Stimulated activated CD4-positive, alpha-beta T cell treated with anti-CD3 and anti-CD28 coated beads, Interleukin-1b, Interleukin-23, amount 100 ng/mL, for 48 hours (primary cell): Measurements from ENCODE around the gene ST14.
"Not testable (repeated sequence)": the region's sequence is repeated elsewhere in the genome, so short reads cannot be mapped to it uniquely, and the experiment has no call there.

Experiments used
- DNase-seq: peaks from one replicate; pipeline ENCODE4 v3.0.0-alpha.2; 2020

ST14 gene

GRCh38 chr11:130165601-130166456, 6.2 kb downstream of the ST14 start:
- DNase-seq, result no peak

- peak; percentile 19 for DNase-seq
Measured at GRCh38 chr11:130166457-130166784, 6.8 kb downstream of the ST14 start.

GRCh38 chr11:130167146-130167545, 7.6 kb downstream of the ST14 start:
- no peak for DNase-seq

GRCh38 chr11:130168105-130168504, 8.5 kb downstream of the ST14 start:
- DNase-seq, result no peak

DNA sequence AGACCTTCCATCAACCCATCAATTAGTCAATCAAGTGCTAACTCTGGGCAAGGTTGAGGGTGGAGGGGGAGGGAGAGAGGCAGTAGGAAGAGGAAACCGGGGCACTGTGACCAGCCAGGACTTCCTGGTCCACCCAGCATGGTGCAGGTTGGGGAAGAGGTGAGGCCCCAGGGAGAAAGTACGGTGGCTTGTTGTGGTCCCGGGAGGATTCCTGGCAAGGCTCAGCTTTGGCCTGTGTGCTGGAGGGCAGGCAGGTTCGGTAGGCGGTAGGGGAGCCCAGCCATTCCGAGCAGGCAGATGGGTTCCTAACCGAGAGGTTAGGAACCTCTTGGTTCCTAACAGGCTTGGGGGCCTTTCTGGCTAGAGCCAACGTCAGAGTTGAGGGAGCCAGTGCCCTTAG, 10.8 kb downstream of the ST14 start:
- DNase-seq, result no peak

DNA sequence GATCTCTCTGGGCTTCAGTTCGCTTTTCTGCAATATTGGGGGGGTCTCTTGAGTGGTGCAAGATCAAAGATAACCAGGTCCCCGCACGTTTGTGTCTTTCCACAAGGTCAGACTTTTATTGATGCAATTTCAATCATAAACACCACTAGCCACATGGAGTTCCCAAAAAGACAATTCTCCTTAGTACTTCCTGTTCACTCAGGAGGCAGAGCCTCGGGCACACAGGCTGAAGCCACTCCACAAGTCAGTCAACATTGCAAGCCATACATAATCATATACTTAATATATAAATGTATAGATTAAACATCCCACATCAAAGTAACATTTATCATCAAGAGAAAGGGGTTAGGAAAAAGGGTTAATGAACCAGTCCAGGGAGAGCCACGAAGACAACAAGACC, 12.0 kb downstream of the ST14 start:
- no peak for DNase-seq

- not testable (repeated sequence) for DNase-seq
Measured at GRCh38 chr11:130172001-130172400, 12.4 kb downstream of the ST14 start.

DNA sequence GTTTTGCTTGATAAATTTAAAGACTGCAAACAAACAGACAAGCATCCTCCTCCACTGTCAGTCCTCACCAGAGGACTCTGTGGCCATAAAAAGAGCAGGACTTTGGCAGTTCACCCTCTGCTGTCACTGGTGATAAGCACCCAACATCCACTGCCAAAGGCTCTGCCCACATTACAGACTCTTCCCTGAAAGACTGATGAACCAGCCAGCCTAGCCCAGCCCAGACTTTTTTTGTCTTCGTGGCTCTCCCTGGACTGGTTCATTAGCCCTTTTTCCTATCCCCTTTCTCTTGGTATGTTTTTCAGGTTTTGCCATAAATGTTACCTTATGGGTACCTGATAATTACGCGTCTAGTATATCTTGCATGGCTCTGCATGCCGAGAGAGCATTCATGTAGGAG, 15.1 kb downstream of the ST14 start:
- DNase-seq, result no peak

DNA sequence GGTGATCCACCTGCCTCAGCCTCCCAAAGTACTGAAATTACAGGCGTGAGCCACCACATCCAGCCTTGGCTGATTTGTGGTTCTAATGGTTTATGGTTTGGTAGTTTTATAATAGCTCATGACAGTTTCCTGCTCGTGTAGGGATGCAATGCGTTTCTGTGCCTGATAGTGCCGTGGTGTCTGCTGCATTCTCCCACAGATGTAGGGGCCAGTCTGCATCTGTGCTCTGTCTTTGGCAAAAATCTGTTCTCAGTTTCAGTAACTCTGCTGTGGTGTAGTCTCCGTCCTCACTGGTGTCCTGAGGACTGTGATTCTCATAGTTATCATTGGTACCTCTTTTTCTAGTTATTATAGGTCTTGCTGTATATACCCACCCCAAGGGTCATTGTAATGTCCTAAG, 16.3 kb downstream of the ST14 start:
- DNase-seq, result no peak

DNA sequence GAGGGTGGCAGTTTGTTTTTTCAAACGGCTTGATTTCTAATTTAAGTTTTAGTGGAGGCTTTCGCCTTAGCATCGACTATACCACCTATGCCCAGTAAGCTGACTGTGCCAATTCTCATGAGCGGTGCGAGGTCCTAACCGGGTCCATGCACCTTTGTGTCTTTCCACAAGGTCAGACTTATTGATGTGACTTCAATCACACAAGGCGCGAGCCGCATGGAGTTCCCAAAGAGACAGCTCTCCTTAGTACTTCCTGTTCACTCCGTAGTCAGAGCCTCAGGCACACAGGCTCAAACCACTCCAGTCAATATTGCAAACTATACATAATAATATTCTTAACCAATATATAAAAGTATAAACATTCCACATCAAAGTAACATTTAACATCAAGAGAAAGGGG, 18.2 kb downstream of the ST14 start:
- no peak for DNase-seq

GRCh38 chr11:130178441-130179339, 19.1 kb downstream of the ST14 start:
- DNase-seq, result no peak

- DNase-seq, result no peak
Measured at GRCh38 chr11:130179396-130180306, 20.1 kb downstream of the ST14 start.

DNA sequence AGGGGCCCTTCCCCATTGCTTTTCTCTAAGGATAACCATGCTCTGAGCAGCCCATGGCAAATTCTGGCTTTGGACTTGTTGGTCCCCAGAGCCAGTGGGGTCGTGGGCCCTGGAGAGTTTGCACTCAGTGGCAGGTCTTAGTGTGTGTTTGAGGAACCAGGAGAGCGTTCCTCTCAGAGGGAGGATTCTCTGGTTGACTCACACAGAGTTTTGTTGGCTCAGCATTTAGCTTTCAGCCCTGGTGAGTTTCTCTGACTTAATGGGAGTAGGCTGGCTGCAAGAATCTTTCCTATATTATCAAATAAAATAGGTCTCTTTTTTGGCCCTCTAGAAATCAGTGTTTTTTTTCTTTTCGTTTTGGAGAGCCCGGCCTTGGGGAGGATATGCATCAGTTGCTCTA, 20.9 kb downstream of the ST14 start:
- no peak for DNase-seq

- no peak for DNase-seq
Measured at GRCh38 chr11:130180896-130181294, 21.3 kb downstream of the ST14 start.

GRCh38 chr11:130181295-130182272, 22.0 kb downstream of the ST14 start:
- DNase-seq, result no peak

DNA sequence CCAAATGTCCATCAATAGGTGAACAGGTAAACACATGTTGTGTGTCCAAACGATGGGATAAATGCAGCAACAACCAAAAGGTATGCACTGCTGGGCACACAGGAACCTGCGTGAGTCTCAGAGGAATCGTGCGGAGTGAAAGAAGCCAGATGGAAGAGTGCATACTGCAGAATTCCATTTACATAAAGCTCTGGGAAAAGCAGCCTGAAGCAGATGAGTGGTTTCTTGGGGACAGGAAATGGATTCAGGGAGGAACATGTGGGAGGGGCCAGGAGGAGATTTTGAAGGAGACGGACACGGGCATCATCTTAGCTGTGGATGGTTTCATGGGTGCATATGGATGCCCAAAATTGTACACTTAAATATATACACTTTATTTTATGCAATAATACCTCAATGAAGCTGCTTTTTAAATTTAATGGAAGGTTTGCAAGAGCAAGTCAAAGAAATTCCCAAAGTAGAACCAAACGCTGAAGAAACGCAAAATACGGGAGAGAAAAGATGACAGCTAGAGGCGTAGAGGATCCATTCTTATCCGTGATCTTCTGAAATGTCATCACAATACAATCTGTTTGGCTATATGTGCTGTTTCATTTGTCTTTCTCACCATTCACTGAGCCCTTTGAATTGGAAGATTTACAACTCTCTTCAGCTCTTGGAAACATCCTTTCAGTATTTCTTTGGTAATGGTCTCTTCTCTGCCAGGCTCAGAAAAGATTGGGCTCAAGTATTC, 24.5 kb downstream of the ST14 start:
- no peak for DNase-seq

DNA sequence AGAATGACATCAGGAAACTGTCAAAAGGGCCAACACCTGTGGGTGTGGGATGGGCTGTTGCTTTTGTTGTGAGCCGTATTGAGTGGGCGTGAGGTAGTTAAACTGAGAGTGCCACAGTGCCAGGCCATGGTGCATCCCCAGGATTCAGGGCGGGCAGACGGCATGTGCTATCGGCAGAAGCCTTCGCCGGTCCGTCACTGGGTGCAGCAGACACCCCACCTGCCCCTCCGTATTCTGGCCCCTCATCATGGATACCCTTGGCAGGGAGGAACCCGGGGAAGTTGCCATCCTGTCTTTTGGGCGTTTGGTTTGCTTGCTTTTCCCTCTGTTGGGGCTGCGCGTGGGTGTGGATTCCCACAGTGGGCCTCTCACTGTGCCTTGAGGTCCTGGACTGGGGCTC, 27.5 kb downstream of the ST14 start:
- DNase-seq, result no peak

DNA sequence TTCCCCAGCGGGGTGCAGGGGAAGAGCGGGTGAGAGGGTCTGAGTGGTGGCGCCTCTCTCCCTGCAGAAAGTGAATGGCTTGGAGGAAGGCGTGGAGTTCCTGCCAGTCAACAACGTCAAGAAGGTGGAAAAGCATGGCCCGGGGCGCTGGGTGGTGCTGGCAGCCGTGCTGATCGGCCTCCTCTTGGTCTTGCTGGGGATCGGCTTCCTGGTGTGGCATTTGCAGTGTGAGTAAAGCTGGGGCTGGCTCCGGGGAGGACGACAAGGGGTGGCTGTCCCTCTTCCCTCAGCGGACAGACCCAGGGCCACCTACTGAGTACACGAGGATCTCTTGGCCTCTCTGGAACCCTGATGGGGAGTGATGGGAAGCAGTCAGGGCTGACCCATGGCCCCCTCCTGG, 28.5 kb downstream of the ST14 start:
- no peak for DNase-seq

GRCh38 chr11:130188585-130189347, 29.2 kb downstream of the ST14 start:
- DNase-seq, result no peak

DNA sequence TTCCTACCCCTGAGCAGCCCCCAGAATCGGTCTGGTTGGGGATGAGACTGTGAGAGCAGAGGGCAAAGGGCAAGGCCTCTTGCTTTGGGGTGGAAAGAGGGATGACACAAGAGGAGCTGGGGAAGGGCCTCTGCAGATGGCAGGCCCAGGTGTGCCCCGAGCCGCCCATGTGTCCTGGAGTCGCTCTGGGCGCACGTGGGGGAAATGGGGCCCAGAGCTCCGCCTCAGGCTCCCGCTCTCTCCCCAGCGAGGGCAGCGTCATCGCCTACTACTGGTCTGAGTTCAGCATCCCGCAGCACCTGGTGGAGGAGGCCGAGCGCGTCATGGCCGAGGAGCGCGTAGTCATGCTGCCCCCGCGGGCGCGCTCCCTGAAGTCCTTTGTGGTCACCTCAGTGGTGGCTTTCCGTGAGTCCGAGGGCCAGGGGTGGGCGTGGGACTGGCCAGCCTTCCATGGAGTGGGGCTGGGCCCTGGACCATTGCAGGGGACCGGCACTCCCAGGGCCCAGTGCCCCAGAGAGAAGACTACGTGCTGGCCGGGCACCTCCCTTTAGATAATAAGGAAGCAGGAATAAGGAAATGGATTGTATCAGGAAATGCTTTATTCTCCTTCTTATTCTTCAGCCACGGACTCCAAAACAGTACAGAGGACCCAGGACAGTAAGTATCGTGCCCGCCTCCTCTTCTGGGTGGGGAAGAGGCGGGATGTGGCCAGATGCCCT, 30.1 kb downstream of the ST14 start:
- no peak for DNase-seq
